ENCODE data around the gene MARCHF6.
"Not testable (repeated sequence)": the region's sequence is repeated elsewhere in the genome, so short reads cannot be mapped to it uniquely, and the experiment has no call there.

The MARCHF6 gene

DNA sequence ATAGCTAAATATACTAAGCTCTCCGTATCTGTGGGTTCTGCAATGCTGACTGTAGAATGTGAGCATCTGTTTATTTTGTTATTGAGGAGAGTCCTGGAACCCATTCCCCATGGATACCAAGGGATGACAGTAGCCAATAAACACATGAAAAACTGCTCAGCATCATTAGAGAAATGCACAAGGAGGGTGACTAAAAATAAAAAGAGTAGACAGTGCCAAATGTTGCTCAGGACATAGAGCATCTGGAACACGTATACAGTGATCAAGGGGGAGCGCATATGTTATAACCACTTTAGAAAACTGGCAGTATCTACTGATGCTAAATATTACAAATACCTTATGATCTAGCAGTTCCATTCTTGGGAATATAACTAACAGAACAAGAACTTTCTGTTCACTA is 31.0 kb downstream of the MARCHF6 start:
- TF ChIP-seq, protein P1, sequence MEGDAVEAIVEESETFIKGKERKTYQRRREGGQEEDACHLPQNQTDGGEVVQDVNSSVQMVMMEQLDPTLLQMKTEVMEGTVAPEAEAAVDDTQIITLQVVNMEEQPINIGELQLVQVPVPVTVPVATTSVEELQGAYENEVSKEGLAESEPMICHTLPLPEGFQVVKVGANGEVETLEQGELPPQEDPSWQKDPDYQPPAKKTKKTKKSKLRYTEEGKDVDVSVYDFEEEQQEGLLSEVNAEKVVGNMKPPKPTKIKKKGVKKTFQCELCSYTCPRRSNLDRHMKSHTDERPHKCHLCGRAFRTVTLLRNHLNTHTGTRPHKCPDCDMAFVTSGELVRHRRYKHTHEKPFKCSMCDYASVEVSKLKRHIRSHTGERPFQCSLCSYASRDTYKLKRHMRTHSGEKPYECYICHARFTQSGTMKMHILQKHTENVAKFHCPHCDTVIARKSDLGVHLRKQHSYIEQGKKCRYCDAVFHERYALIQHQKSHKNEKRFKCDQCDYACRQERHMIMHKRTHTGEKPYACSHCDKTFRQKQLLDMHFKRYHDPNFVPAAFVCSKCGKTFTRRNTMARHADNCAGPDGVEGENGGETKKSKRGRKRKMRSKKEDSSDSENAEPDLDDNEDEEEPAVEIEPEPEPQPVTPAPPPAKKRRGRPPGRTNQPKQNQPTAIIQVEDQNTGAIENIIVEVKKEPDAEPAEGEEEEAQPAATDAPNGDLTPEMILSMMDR (IDR thresholded peaks at IDR 0.05; ENCODE audit: extremely low read depth, missing control alignments), result no peak
- no peak for DNase-seq (ENCODE audit: low spot score)

DNA sequence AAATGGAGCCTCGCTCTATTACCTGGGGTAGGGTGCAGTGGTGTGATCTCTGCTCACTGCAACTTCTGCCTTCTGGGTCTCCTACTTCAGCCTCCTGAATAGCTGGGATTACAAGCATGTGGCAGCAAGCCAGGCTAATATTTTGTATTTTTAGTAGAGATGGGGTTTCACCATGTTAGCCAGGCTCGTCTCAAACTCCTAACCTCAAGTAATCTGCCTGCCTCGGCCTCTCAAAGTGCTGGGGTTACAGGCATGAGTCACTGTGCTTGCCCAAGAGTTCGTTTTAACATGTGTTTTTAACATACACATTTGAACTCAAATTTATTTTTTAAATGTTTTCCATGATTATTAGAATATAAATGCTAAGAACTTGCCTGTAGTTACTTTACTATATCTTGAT is 34.2 kb downstream of the MARCHF6 start:
- no peak for DNase-seq (ENCODE audit: low spot score)
- TF ChIP-seq, protein P1 (IDR thresholded peaks at IDR 0.05; ENCODE audit: extremely low read depth, missing control alignments), result no peak

DNA sequence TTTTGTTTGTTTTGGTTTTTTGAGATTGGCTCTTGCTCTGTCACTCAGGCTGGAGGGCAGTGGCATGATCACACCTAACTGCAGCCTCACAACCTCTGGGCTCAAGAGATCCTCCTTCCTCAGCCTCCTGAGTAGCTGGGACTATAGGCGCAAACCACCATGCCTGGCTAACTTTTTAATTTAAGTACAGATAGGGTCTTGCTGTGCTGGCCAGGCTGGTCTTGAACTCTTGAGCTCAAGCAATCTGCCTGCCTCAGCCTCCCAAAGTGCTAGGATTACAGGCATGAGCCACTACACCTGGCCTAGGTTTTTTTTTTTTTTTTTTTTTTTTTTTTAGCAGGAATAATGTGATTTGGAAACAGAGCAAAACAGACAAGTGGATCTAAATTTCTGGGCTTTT is 37.6 kb downstream of the MARCHF6 start:
- TF ChIP-seq, protein P1 (IDR thresholded peaks at IDR 0.05; ENCODE audit: extremely low read depth, missing control alignments), result no peak
- DNase-seq (ENCODE audit: low spot score), result no peak

DNA sequence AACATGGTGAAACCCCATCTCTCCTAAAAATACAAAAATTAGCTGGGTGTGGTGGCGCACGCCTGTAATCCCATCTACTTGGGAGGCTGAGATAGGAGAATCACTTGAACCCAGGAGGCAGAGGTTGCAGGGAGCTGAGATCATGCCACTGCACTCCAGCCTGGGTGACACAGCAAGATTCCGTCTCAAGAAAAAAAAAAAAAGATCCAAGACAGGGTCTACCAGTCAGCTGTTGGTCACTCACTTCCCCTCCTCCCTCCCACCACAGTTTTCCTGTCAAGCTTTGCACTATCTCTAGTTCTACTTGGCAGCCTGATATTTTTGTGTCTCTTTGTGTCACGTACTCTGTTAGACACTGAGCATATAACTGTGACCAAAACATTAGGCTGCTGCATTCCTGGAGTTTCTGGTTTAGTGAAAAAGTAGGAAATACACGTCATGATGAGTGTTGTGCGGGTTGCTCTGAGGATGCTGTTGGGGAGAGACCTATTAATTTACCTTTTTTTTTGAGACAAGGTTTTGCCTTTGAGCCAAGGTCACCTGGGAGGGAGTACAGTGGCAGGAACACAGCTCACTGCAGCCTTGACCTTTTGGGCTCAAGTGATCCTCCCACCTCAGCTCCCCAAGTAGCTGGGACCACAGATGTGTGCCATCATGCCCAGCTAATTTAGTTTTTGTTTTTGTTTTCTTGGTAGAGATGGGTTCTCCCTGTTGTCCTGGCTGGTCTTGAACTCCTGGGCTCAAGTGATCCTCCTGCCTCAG is 39.3 kb downstream of the MARCHF6 start:
- DNase-seq (ENCODE audit: low spot score), result not testable (repeated sequence)

DNA sequence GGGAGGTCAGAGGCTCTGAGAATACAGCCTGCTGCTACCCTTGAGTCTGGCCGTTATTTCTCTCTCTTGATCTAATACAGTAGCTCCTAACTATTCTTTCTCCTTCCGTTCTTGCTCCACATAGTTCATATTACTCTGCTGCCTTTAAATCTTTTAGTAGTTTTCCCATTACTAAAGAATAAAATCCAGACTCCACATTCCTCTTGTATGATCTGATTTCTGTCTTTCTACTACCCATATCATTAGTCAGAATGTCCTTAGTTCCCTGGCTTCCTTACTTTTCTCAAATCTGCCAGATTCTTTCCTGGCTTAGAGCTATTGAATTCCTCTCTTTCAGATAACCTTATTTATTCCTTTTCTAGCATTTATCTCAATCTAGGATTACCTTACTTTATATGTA is 40.0 kb downstream of the MARCHF6 start:
- no peak for DNase-seq (ENCODE audit: low spot score)
- TF ChIP-seq, protein P1 (IDR thresholded peaks at IDR 0.05; ENCODE audit: extremely low read depth, missing control alignments), result no peak

DNA sequence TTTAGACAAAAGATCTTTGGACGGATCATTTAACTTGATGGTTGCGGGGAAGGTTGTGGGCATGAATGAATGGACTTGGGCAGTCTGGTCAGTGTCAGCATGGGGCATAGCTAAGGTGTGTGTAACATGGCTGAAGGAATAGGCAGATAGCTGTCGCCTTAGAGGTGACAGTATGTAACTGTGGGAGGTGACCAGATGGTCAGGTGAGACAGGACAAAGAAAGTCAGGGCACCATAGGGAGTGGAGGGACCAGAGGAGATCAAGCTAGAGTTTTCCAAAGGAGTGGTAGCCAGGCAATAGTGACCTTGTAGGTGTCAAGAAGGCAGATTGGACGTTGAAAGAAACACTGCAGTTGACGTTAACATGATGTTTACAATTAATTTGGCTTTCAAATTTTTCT is 43.1 kb downstream of the MARCHF6 start:
- no peak for DNase-seq (ENCODE audit: low spot score)
- TF ChIP-seq, protein P1 (IDR thresholded peaks at IDR 0.05; ENCODE audit: extremely low read depth, missing control alignments), result no peak

DNA sequence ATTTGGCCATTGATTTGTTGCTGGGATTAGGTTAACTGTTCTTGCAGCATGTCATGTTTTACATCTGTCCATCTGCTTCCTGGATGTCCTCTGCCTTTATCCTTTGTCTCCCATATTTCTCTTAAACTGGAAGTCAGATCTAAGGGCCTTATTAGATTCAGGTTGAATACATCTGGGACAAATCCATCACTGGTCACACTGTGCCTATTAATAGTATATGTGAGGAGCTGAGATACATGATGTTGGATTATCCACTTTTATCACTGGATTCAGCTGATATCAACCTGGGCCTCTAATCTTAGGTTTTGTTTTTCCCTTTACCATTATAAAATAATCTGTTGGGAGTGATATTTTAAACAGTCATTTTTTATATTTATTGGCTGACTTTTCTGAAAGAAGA is 46.3 kb downstream of the MARCHF6 start:
- TF ChIP-seq, protein P1 (IDR thresholded peaks at IDR 0.05; ENCODE audit: extremely low read depth, missing control alignments), result no peak
- DNase-seq (ENCODE audit: low spot score), result no peak

DNA sequence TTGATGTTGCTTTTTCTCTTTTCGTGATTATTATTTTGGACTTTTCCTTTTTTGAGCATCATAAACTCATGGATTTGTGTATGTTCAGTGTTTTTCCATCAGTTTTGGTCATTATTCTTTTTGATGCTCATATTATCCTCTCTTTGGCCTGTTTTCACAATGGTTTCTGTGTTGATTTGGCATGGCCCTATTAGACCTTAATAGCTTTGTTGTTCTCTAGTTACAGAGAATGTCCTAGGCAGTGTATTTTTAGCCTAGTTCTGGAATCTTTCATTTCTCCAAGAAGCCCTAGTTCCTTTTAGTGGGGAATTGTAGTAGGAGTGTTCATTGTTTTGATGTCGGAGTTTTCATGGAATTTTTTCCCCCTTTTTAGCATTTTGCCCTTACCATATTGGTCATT is 46.9 kb downstream of the MARCHF6 start:
- DNase-seq (ENCODE audit: low spot score), result no peak

More for the DNA sequence above, 46.9 kb downstream of the MARCHF6 start:
- TF ChIP-seq, protein P1 (IDR thresholded peaks at IDR 0.05; ENCODE audit: extremely low read depth, missing control alignments), result no peak

All from GM20000 (cell line).